AG09319 (cell line): ENCODE measurements around the gene RPL34.

Experiments used
- DNase-seq: peaks from one replicate; pipeline ENCODE4 v3.0.0-alpha.2; 2010; ENCODE audit warnings: low read depth; ENCODE audit errors: extremely low read depth
- TF ChIP-seq, protein P1 (sequence below): IDR thresholded peaks from 2 replicates; pipeline ENCODE4 v1.5.1; 2011; ENCODE audit warnings: low read depth, mild to moderate bottlenecking, inconsistent platforms, low read length, moderate library complexity

RPL34 gene

DNA sequence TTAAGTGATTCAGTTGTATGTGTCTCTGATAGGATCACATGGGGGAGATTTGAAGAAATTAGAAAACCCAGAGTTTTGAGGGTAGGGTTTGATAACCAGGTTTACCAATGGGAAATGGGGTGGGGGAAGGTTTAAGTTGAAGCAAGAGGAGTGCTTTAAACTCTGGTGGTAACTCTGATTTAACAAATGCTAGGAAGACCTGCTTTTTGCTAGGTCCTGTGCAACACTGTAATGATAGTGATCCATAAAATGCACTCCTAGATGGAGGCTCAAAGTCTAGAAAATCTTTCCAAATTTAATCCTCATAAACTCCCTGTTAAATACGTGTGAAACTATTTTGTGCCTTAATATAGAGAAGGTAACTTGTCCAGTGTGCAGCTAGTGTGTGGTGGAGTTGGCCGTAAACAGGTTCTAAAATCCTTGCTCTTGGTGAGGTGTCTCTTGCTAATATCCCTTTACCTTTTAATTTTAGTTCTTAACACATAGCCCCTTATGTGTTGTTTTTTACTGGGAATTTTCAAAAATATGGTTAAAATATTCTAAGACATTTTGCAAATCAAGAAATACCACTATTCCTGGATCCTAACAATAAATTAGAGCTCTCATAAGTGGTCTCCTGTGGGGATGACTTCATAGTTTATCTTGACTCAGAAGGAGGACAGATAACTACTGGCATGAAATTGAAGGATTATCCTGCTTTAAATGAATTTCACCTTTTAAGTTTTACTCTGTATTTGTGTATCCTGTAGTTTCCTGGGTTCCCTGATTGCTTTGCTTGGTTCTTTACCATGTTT lies 4.1 kb downstream of the RPL34 start:
- TF ChIP-seq, protein P1, sequence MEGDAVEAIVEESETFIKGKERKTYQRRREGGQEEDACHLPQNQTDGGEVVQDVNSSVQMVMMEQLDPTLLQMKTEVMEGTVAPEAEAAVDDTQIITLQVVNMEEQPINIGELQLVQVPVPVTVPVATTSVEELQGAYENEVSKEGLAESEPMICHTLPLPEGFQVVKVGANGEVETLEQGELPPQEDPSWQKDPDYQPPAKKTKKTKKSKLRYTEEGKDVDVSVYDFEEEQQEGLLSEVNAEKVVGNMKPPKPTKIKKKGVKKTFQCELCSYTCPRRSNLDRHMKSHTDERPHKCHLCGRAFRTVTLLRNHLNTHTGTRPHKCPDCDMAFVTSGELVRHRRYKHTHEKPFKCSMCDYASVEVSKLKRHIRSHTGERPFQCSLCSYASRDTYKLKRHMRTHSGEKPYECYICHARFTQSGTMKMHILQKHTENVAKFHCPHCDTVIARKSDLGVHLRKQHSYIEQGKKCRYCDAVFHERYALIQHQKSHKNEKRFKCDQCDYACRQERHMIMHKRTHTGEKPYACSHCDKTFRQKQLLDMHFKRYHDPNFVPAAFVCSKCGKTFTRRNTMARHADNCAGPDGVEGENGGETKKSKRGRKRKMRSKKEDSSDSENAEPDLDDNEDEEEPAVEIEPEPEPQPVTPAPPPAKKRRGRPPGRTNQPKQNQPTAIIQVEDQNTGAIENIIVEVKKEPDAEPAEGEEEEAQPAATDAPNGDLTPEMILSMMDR: no peak

DNA sequence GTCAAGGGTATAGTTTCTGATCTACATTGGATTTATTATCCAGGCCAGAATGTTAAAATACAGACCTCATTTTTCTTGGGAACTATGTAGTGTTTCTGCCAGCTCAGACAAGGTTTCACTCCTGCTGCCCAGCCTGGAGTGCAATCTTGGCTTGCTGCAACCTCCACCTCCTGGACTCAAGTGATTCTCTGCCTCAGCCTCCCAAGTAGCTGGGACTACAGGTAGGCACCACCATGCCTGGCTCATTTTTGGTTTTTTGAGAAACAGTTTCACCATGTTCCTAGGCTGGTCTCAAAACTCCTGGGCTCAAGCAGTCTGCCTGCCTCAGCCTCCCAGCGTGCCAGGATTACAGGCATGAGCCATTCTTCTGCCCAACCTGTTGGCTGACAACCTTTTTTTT lies 5.7 kb downstream of the RPL34 start:
- DNase-seq: no peak
- TF ChIP-seq, protein P1: no peak

More for the DNA sequence above, 4.1 kb downstream of the RPL34 start:
- no peak for DNase-seq

DNA sequence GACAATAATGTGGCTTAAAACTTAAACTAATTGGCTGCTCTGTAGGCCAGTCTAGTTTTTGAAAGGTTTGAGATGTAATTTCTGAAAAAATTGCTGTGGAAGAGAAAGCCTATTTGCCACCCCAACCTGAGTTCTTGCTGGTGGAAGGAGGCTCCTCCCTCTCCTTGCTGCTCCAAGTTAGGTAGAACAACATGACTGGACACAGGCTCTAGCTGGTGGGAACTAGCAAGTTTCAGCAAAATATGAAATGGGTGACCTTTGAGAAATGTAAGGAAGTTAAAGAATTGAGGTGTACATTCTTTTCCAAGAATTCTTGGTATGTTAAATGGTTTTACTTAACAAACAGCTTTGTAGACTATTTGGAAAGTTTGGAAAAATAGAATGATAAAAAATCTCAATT lies 8.0 kb downstream of the RPL34 start:
- TF ChIP-seq, protein P1: no peak
- no peak for DNase-seq

DNA sequence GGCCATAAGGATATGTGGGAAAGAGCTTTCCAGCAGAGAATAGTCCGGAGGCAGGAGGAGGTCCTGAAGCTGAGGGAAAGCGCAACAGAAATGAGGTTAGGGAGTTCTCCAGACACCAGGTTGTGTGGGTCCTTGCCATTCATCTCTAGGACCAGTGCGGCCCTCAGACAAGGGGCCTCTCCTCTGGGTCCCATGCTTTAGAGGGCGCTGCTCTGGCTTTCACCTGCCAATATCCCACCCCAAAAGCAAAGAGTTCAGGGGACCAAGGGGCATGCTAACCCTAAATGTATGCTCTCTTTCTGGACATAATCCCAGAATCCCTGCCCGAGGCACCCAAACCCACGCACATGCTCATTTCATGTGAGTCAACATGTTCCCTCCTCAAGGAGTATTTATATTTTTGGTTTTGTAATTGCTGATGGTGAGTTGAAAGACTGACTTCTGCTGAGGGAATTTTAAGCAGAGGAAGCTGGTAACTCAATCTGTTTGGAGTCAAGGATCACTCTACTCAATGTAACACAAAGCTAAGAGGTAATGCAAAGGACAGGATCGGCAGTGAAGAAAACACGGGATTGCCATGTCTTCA lies 14.8 kb downstream of the RPL34 start:
- DNase-seq: peak; percentile 27

DNA sequence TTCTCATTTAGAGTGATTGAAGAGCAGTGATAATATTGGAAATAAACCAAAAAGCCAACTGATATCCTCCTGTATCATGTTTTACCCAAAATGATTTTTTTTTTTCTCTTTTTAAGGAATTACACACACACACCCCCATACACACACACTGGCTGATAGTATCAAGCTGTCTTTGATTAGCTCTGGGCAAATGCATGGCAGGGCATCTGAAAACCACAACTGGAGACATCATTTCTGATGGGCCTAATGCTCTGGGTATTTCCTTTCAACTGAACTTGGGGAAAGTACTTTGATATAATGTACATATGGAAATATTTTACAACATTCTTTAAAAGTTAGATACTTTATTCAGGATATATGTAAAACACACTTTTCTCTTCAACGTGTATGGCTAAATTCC lies 15.9 kb downstream of the RPL34 start:
- peak; percentile 49 for DNase-seq
- TF ChIP-seq, protein P1: no peak

More for the DNA sequence above, 14.8 kb downstream of the RPL34 start:
- TF ChIP-seq, protein P1: no peak

DNA sequence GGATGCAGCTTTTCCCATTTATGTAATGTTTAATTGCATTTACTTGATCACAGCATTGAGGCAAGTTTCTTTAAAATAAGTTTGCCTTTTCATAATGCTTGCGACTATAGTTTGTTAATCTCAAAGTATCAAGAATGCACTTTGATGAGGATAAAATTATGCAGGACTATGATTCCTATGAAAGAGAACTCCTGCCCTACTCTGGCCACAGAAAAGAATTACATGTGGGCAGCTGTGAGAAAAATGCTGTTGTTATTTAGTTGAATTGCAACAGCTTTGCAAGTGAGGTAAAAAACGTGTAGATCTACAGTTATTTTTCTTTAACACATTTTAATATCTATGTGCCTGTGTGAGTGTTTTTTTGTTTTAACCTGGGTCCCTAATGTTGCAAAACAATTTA lies 17.5 kb downstream of the RPL34 start:
- TF ChIP-seq, protein P1: peak; percentile 52
- DNase-seq: no peak

DNA sequence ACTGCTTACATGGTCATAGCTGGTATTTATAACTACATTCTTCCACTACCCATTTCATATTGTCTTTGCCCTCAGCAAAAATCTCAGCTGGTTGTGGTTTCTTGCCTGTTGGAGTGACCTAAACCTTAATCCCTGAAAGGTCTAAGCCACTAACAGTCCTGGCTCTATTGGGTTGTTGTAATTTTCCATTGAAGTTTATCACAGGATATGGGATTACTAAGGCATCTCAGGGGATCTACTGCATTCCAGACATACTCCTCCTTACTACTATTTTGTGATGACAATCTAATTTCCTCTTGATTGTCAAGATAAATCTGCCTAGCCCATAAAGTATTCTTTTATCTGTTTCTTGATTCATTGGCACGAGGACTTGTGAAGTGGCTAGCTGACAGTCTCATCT lies 23.9 kb downstream of the RPL34 start:
- TF ChIP-seq, protein P1: no peak
- no peak for DNase-seq
